A204.1 (cell line): Measurements from ENCODE around the gene R3HDML.
"Not testable (repeated sequence)": the region's sequence is repeated elsewhere in the genome, so short reads cannot be mapped to it uniquely, and the experiment has no call there.

Source experiments
- FAIRE-seq: peaks from 2 replicates; lab custom pipeline; 2012; peaks lifted over from hg19 to GRCh38; lab: Jason Lieb, UNC

Gene R3HDML

DNA sequence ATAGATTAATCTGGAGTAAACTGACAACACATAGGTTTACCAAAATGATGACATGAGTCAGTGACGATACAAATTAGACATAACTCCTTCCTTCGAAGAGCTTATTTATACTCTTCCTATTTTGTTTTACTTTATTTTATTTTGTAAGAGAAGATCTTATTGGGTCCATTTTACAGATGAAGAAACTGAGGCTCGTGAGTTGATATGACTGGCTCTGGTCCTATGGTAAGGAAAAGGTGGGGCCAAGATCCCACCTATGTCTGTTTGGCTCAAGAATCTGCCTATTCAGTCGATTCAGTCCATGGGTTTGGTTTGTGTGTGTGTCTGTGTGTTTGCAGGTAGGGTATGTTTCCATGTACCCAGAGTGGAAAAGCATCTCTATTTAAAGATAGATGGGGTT, 8.4 kb upstream of the R3HDML start:
- FAIRE-seq = no peak

DNA sequence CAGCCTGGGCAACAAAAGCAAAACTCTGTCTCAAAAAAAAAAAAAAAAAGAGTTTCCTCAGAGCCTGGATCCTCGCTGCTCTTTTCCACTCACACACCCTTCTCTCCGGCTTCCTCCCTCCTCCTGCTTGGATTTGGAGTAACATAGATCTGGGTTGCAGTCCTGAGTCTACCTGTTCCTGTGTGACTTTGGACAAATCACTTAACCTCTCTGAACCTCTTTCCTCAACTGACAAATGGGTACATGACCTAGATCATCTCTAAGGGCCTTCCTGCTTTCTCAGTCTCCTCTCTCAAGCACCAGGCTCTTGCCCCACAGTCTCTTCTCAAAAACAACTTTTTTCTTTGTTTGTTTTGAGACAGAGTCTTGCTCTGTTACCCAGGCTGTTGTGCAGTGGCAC, 5.6 kb upstream of the R3HDML start:
- no peak for FAIRE-seq

DNA sequence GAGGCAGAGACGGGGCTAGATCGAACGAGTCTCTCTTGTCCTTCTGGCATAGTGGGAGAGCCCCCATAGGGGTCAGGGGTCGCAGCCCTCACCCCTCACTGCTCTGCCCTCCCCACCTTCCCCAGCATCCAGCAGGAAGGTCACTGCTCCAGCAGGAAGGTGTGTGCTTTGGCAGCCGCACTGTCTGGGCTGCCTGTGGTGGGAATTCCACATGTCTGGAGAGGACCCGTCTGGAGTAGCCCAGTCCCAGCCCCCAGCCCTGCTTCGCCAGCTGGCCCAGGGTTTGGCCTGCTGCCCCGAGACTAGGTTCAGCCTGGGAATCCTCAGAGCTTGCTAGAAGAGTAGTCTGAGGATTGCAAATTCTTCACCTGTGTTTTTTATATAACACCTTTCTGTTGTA, 2.5 kb upstream of the R3HDML start:
- no peak for FAIRE-seq

DNA sequence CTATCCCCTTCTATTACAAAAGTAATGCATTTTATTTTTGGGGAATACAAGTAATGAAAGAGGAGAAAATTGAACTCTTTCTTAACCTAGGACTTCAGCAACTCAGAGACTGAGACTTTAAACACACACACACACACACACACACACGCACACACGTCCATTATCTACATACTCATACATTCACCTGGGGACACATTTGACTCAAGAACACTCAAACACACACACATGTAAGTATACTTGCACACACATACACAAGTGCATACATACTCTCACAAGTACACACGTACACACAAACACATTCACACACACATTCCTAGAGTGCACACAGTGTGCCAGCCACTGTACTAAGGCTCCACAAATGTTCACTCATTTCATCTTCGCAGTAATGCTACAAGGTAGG, 2.1 kb upstream of the R3HDML start:
- no peak for FAIRE-seq

DNA sequence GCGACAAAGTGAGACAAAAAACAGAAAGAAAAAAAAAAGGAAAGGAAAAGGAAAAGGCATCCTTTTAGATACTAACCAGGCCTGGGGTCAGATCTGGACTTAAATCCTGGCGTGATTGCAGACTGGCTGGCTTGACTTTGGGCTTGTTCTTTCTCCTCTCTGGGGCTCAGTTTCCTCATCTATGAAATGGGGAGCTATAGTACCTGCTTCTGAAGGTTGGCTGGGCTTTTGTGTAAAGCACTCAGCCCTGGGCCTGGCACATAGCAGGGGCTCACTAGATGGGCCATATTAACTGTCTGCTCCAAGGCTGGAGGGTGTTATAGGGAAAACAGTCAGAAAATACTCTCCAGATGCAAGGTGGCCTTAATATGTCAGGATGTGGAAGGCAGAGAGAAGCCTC, 1.2 kb upstream of the R3HDML start:
- no peak for FAIRE-seq

DNA sequence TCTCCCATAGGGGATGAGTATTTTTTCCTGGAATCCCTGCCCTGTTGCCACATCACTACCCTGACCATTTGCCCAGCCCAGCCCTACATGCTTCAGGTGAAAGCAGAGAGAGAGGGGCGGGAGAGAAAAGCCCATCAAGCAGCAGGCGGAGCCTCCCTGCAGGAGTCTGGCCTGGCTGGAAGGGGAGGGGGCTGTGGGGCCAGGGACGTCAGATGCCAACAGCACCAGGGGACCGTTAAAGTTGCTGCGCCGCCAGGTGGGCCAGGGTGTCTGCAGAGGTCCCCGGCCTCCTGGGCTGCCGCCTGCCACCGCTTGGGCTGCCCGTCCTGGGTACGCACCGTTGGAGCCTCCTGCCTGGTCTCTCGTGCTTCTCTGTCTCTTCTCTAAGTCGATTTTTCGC, 757 bp upstream of the R3HDML start:
- no peak for FAIRE-seq

DNA sequence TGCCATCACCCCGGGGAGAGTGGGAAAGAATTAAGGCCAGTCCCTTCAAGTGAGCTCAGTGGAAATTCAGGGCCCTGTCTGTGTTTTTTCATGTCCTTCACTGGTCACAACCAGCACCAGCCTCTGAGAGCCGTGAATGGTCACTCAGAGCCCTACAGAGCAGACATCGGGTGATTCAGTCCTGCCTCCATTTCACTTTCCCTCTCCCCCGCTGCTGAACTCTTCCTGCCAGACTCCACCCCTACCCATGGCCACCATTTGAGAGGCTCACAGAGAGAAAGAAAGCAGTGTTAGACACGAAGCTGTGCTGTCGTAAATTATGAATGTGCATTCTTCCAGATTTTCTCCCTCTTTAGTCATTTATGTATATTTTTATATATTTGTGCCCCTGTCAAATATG, 5.4 kb downstream of the R3HDML start:
- FAIRE-seq = no peak

DNA sequence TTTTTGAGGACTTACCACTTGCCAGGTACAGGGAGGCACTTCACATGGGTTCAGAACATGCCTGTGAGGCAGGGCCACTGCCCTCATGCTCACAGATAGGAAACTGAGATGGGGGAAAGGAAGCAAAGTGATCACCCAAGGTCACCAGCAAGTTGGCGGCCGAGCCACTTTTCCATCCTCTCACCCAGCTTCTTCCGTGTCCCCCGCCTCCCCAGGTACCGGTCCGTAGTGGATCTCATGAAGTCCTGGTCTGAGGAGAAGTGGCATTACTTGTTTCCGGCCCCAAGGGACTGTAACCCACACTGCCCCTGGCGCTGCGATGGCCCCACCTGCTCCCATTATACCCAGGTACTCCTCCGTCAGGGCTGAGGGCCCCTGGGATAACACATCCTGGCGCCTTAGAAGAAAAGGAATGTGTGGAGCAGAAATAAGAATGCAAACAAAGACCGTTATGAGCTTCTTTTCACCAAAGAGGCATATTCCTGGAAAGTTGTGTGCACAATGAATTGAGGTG, 6.4 kb downstream of the R3HDML start:
- no peak for FAIRE-seq

DNA sequence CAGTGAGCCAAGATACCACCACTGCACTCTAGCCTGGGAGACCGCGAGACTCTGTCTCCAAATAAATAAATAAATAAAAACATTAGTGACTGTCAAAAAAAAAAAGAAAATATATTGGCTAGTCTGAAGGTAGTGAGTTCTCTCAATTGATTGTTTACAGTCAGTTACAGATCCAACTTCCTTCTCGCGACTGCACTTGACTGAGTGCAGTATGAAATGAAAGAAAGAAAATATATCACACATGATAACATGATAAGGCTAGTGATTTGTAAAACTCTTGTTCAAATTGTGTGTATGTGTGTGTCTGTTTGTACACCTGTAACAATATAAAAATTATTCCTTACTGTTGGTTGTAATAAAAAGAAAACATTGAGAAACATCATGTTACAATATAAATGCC, 7.9 kb downstream of the R3HDML start:
- no peak for FAIRE-seq

DNA sequence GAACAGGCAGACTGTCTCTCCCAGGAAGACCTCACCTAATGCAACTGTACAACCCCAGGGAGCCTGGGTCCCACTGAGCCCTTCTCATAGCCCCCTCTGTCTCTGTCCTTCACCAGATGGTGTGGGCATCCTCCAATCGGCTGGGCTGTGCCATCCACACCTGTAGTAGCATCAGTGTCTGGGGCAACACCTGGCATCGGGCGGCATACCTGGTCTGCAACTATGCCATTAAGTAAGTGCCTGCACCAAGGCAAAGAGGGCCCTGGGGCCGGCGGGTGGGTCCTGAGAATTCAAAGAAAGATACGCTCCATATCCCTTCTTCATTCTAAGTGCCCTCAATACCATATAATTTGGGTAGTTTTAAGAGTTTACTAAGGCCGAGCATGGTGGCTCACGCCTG, 8.3 kb downstream of the R3HDML start:
- FAIRE-seq = no peak

DNA sequence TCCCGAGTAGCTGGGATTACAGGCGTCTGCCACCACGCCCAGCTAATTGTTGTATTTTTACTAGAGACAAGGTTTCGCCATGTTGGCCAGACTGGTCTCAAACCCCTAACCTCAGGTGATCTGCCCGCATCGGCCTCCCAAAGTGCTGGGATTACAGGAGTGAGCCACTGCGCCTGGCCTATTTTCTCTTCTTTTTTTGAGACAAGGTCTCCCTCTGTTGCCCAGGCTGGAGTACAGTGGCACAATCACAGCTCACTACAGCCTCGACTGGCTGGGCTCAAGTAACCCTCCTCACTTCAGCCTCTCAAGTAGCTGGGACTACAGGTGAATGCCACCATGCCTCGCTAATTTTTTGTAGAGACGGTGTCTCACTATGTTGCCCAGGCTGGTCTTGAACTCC, 9.1 kb downstream of the R3HDML start:
- FAIRE-seq = not testable (repeated sequence)

DNA sequence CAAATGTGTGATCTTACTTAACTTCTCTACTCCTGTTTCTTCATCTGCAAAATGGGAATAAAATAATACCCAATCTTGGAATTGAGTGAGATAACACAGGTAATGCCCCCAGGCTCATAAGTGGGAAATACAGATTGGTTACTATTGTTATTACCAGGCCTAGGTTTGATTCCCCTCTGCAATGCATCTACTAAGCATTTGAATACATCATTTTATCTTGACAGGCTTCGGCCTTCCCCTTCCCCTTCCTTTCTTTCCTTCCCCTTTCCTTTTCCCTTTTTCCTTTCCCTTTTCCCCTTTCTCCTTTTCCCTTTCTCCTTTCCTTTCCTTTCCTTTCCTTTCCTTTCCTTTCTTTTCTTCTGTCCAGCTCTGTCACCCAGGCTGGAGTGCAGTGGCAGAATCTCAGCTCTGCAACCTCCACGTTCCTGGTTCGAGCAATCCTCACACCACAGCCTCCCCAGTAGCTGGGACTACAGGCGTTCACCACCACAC, 11.4 kb downstream of the R3HDML start:
- no peak for FAIRE-seq

DNA sequence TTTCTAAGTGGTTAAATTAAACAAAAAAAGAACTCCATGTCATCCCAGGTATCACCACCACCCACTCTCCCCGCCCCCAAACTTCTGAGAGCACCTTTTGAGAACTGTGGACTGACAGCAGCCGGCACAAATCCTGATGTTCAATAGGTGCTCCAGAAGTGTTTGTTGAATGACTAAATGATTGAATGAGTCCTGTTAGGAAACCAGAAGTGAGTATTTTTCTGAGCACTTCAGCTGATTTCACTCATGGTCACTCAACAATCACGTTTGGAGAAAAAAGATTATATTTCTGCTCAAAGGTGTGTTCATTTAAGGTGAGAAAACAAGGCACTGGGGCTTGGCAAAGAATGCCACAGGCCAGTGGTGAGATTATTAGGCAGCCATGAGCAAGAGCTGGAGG, 12.5 kb downstream of the R3HDML start:
- no peak for FAIRE-seq

DNA sequence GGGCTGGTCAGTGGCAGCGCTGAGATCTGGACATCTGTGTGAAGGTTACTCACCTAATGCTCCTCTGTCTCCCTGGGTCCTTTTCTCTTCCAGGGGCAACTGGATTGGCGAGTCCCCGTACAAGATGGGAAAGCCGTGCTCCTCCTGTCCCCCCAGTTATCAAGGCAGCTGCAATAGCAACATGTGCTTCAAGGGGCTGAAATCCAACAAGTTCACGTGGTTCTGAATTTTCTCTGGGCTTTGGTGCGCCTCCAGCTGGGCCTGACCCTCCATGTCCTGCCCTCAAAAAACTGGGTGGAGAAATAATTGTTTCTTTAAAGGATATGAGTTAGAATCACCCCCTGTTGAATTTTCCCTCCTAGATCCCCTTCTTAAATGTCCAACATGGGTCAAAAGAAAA, 13.7 kb downstream of the R3HDML start:
- FAIRE-seq = no peak

DNA sequence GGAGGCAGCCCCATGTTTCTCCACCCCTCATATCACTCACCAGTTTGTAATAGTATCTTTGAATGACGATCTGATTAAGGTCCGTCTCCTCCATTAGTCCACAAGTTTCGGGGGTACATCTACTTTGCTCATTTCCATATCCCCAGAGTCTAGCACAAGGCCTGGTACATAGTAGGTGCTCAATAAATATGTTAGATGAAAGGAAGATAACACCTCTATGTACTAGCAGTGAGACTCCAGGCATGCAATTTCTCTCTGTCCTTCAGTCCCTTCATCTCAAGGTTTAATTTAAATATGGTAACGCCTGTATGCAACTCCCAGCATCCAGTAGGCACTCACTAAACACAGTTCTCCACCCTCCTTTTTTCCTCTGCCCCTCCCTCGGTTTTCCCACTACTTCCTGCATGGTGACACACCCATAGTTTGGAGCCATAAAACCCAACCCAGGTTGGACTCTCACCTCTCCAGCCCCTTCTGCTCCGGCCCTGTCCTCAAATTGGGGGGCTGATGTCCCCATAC, 18.2 kb downstream of the R3HDML start:
- no peak for FAIRE-seq

DNA sequence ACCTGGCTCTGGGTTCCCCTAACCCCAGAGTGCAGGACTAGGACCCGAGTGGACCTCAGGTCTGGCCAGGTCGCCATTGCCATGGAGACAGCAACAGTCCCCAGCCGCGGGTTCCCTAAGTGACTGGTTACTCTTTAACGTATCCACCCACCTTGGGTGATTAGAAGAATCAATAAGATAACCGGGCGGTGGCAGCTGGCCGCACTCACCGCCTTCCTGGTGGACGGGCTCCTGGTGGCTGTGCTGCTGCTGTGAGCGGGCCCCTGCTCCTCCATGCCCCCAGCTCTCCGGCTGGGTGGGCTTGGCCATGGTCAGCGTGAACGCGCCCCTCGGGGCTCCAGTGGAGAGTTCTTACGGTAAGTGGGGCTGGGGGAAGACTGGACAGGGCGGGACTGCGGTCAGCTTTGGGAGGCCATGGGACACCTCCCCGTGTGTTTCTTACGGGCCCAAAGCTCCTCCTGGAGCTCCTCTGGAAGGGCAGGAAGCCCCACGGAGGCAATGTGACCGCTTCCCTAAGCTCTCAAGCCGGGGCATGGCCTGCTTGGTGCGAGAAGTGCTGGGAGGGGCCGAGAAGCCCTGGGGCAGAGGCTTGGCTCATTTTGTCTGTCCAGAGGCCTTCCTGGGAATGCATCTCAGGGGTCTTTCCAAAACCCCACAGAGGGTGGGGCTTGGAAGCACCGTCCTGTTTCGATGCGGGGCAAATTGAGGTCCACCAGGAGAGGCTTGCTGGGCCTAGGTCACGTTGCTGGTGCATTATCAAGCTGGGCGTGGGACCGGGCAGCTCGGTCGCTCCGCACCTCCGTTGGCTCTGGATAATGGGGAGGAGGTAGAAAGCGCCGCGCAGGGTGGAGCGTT, 18.9 kb downstream of the R3HDML start, which contains the start of gene HNF4A:
Gene HNF4A (plus strand): TSS at position 202 of the 855 bp plus-strand sequence. CDS start 106 bp downstream, at position 308.
- FAIRE-seq = no peak

DNA sequence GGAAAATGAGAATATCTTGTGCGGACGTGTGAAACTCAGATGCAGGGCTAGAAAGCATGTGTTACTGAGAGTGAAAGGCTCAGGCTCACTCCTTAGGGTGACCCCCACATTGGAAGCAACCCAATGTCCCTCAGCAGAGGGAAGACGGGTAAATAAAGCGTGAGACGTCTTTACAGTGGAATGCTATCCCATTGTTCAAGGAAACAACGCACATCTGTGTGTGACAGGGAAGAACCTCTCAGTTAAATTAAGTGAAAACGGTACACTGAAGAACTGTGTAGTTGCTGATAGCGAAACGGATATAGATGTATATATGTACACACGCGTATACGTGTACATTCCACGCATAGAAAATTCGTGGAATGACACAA, 19.5 kb downstream of the R3HDML start:
- FAIRE-seq = no peak

DNA sequence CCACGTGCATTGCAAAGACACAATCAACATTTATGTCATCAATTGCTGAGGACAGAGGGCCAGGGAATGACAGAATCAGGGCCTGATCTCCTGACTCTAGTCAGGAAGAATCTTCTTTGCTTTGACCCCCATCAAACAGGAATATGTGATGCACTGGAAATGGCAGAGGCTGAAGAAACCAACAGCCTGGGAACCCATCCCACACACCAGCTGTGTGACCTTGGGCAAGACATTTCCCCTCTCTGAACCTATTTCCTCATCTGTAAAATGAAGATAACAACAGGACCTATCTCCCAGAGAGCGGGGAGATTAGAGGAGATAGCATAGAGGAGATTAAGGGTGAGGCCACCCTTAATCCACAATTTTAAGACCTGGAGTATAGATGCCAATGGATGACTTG, 20.2 kb downstream of the R3HDML start:
- FAIRE-seq = no peak

DNA sequence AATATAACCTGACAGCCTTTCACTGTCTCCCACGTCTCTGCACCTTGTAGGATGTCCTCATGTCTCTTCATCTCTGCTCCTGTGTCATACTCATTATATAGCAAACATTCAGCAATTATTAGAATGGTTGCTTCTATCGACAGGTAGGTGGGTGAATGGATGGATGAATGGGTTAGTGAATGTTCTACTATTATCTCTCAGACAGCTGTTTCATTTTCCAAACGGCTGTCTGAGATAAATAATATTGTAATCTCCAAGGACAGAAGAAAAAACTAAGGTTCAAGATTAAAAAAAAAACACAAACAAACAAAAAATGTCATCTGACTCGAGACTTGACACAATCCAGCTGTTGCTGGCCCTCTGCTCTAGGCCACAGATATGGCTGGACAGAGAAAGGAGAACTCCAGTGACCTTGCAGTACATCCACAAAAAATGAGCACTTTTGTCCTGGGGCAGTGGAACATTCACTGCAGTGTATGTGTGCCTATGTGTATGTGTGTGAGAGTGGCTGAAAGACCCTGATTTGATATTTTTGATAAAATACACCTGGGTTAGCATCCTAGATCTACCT, 20.8 kb downstream of the R3HDML start:
- FAIRE-seq = no peak

DNA sequence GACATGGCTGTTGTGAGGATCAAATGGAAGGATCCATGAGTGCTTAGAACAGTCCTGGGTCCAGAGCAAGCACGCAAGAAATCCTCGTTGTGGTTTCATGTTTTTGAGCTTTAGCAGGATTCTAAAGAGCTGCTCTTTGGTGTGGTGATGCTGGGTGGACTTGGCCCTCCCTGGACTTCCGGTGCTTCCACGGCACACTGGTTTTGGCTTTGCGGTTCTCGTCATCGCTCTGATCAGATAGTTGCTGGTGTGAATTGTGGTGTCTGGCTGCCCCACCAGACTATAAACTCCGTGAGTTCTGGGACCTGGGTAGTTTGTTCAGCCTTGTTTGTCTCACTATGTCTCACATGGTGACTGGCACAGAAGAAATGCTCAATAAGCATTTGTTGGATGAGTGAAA, 21.9 kb downstream of the R3HDML start:
- FAIRE-seq = no peak

DNA sequence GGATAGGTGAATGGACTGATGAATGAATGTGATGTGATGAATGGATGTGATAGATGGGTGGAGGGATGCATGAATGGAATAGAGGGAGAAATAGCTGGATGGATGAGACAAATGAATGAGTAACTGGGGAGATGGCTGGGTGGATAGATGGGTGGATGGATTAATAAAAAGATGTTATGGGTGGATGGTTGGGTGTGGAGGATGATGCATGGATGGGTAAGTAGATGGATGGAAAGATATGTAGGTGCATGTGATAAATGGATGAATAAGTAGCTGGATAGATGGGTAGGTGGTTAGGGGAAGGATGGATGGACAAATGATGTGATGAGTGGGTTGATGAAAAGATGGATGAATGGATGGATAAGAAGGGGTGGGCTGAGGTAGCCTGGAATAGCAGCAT, 23.4 kb downstream of the R3HDML start:
- FAIRE-seq = no peak

DNA sequence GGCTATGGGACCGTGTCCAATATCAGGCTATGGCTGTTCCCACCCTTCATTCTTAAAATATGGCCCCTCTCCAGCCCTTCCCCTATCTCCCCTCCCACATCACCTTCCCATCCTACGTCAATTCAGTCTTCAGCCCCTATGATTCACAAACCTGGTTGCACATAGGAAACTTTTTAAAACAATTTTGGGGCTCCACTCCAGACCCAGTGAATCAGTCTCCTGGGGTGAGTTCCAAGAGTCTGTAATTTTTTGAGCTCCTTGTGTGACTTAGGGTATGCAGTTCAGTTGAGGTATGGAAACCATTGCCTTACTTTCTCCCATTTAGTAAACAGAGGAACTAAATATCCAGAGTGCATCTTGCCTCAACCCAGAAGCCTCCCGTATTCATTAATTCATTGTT, 24.2 kb downstream of the R3HDML start:
- FAIRE-seq = no peak

DNA sequence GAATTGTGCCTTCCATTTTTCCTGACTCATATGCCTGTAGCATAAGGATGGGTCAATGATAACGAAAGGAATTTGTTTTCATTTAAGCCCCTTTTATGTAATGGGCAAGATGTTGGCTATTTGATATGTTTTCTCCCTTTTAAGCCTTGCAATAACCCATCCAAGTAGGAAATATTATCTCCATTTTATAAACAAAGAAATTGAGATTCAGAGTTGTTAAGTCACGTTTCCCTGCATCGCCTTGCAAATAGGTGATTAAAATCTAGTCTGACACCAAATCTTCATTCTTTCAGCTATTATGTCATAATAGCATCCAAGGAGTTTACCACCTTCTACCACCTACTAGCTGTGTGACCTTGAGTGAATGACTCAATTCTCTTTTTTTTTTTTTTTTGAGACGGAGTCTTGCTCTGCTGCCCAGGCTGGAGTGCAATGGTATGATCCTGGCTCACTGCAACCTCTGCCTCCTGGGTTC, 25.7 kb downstream of the R3HDML start:
- no peak for FAIRE-seq
